SH-SY5Y (cell line): ENCODE measurements around the gene PRKCH.

Experiments
- GATA2 ChIP-seq: IDR thresholded peaks from 2 replicates; pipeline ENCODE4 v1.6.1; 2011; ENCODE audit warnings: mild to moderate bottlenecking, low read depth, low read length
- GATA3 ChIP-seq: IDR thresholded peaks from 2 replicates; pipeline ENCODE4 v1.6.1; 2011; ENCODE audit warnings: low read depth, mild to moderate bottlenecking, low read length, moderate library complexity

DNA sequence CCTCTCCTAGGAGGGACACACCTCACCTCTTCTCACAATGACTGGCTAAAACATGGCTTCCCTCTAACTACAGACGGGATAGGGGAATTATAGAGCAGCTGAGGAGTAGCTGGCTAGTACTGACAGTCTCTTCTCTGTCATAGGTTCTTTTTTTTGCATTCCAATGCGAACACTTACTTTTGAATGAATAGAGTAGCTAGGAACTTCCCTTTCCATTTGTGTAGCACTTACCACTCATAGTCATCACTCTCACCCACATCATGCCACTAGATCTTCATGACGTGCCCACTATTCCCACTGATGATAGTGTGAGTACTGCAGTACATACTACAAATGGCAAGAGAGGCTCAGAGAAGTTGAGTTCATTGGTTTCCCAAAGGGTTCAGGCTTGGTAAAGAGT is 230.0 kb downstream of the PRKCH start:
- TF ChIP-seq GATA2 (no peak), GATA3 (no peak)
